ENCODE results near the gene USP13.

USP13 gene

GRCh38 chr3:179801856-179802255 is 149.0 kb downstream of the USP13 start:
- DNase-seq, result no peak

- no peak for DNase-seq
Measured at GRCh38 chr3:179806177-179806576, 153.3 kb downstream of the USP13 start.

GRCh38 chr3:179807588-179807987 is 154.7 kb downstream of the USP13 start:
- no peak for DNase-seq

GRCh38 chr3:179809639-179810038 is 156.8 kb downstream of the USP13 start:
- no peak for DNase-seq

GRCh38 chr3:179811321-179812095 is 158.7 kb downstream of the USP13 start:
- DNase-seq, result peak in 1 of 2 donors; percentile 23

- DNase-seq, result no peak
Measured at GRCh38 chr3:179812096-179812382, 159.2 kb downstream of the USP13 start.

GRCh38 chr3:179819379-179819778 is 166.5 kb downstream of the USP13 start:
- DNase-seq, result no peak

- DNase-seq, result no peak
Measured at GRCh38 chr3:179822296-179822695, 169.5 kb downstream of the USP13 start.

GRCh38 chr3:179825527-179826246 is 172.8 kb downstream of the USP13 start:
- no peak for DNase-seq

- DNase-seq, result no peak
Measured at GRCh38 chr3:179826247-179826637, 173.4 kb downstream of the USP13 start.

- no peak for DNase-seq
Measured at GRCh38 chr3:179828738-179829137, 175.9 kb downstream of the USP13 start.

- DNase-seq, result no peak
Measured at GRCh38 chr3:179829401-179829800, 176.6 kb downstream of the USP13 start.

- no peak for DNase-seq
Measured at GRCh38 chr3:179832333-179832854, 179.6 kb downstream of the USP13 start.

GRCh38 chr3:179833294-179833693 is 180.5 kb downstream of the USP13 start:
- no peak for DNase-seq

- no peak for DNase-seq
Measured at GRCh38 chr3:179837374-179837773, 184.5 kb downstream of the USP13 start.

All from CD4-positive, alpha-beta T cell treated with Interleukin-4 for 1 hour (primary cell).